ENCODE data around the gene MUSK. TPM values are rescaled to one million over a fixed set of nuclear protein-coding genes. Genes with fewer than 3 reads are reported as not detected.
A peak's percentile ranks its signal among the peaks of the same experiment; 100 is the strongest.
"Not testable (repeated sequence)": the region's sequence is repeated elsewhere in the genome, so short reads cannot be mapped to it uniquely, and the experiment has no call there.

The MUSK gene
- total and polyA plus RNA-seq, 5 donors: 0.86 to 6.4 (median 4.7) TPM

DNA sequence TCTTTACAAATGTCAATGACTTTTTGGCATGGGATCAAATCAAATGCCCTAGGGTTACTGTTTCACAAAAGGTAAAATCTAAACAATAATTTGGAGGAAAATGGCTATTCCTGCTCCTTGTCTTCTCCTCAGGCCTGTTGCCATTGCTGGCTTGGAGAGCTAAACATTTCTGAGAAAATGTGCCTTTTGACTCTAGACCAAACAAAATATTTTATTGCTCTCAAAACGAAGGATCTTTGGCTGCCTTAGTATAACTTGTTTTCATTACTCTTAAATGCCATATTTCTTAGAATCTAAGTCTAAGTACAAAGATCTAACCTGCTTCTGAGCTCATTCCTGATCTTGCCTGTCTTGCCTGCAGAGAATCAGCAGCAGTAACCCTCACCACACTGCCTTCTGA, 116.6 kb downstream of the MUSK start:
- ATAC-seq (no peak), DNase-seq (peak in 1 of 3 donors; percentile 68)
- Histone ChIP-seq H3K27me3 (ENCODE audit: control insufficient read depth, insufficient read depth) (no peaks in the 10 kb centered on the region), H3K27ac (ENCODE audit: low read length) (no peak overlapping the region), H3K4me1 (ENCODE audit: control insufficient read depth, insufficient read depth, low read length) (peaks cover 2% of the 10 kb centered on the region), H3K4me3 (ENCODE audit: low read length) (no peak overlapping the region), H3K9me3 (ENCODE audit: control insufficient read depth, low read length) (no peaks in the 10 kb centered on the region)
- 34% methylated on average over 1 of the region's 1 CpG for WGBS
- intact Hi-C loops (cut with DNase I): no loop called here

DNA sequence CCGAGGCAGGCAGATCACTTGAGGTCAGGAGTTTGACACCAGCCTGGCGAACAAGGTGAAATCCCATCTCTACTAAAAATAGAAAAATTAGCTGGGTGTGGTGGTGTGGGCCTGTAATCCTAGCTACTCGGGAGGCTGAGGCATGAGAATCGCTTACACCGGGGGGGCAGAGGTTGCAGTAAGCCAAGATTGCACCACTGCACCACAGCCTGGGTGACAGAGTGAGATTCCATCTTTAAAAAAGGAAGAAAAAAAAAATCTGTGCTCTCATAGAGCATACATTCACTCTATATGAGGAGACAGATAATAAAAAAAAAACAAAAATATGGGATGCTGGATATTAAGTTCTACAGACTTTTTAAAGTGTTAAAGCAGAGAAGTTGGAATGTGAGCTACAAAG, 119.8 kb downstream of the MUSK start:
- H3K4me3 ChIP-seq (ENCODE audit: low read length); H3K4me1 ChIP-seq (ENCODE audit: control insufficient read depth, insufficient read depth, low read length); intact Hi-C loops (cut with DNase I); H3K27me3 ChIP-seq (ENCODE audit: control insufficient read depth, insufficient read depth); H3K27ac ChIP-seq (ENCODE audit: low read length); DNase-seq; ATAC-seq; H3K9me3 ChIP-seq (ENCODE audit: control insufficient read depth, low read length): not testable (repeated sequence)
- WGBS: 85% methylated on average over 5 of the region's 5 CpGs

DNA sequence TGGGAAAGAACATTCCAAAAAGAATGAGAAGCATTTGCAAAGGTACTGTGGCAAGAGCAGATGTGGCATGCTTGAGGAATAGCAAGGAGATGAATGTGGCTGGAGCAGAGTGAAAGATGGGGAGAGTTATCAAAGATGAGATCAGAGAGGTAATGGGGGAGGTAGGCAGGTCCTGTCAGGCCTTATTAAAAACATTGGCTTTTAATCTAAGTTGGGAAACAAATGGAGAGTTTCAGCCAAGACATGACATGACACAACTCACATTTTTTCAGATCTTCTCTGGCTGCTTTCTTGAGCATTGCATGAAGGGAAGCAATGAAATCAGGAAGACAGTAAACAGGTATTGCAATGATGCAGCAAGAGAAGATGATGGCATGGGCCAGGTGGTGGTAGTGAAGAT, 120.3 kb downstream of the MUSK start:
- intact Hi-C loops (cut with DNase I): no loop called here
- no peak overlapping the region for H3K4me3 ChIP-seq (ENCODE audit: low read length)
- DNase-seq (no peak), ATAC-seq (no peak)
- H3K27ac ChIP-seq (ENCODE audit: low read length): no peak overlapping the region
- peaks cover 2% of the 10 kb centered on the region for H3K4me1 ChIP-seq (ENCODE audit: control insufficient read depth, insufficient read depth, low read length)
- no peaks in the 10 kb centered on the region for H3K9me3 ChIP-seq (ENCODE audit: control insufficient read depth, low read length)
- no peaks in the 10 kb centered on the region for H3K27me3 ChIP-seq (ENCODE audit: control insufficient read depth, insufficient read depth)

DNA sequence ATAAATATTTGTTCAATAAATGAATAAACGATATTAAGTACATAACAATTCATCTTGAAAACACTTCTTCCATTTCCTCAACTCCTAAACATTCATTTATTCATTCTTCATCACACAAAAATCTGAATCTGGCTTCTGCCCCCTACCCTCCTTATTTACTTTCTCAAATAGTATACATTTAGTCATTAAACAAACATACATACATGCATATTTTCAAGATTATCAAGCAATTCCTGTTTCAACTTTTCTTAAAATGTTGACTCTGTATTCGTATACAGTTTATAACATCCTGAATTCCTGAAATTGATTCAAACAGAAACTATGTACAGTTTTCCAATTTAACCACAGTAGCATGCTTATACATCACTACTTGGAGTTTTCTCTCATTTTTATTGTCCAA, 129.0 kb downstream of the MUSK start:
- ATAC-seq (no peak), DNase-seq (no peak)
- Histone ChIP-seq H3K9me3 (ENCODE audit: control insufficient read depth, low read length) (no peaks in the 10 kb centered on the region), H3K27me3 (ENCODE audit: control insufficient read depth, insufficient read depth) (no peaks in the 10 kb centered on the region), H3K27ac (ENCODE audit: low read length) (no peak overlapping the region), H3K4me3 (ENCODE audit: low read length) (no peak overlapping the region), H3K4me1 (ENCODE audit: control insufficient read depth, insufficient read depth, low read length) (no peaks in the 10 kb centered on the region)
- intact Hi-C loops (cut with DNase I): no loop called here
- whole genome bisulfite sequencing: 59% methylated on average over 2 of the region's 2 CpGs

DNA sequence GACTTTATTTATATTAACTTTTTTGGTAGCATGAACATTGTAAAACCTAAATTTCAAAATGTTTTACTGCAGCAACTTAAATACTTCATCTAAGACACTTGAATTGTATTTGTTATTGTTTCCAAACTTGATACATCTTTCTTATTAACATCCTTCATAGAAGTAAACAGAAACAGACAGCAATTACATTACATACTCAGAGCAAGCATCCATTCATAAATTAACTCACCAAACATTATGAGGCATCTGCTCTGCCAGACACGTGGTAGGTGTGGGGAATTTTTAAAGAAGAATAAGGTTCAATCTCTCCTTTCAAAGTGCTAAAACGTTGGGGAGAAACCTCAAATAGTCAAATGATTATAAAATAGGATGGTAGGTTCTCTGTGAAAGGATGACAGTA, 130.8 kb downstream of the MUSK start:
- Histone ChIP-seq H3K4me3 (ENCODE audit: low read length) (no peak overlapping the region), H3K4me1 (ENCODE audit: control insufficient read depth, insufficient read depth, low read length) (no peaks in the 10 kb centered on the region), H3K9me3 (ENCODE audit: control insufficient read depth, low read length) (no peaks in the 10 kb centered on the region), H3K27me3 (ENCODE audit: control insufficient read depth, insufficient read depth) (no peaks in the 10 kb centered on the region), H3K27ac (ENCODE audit: low read length) (no peak overlapping the region)
- ATAC-seq: no peak
- no peak for DNase-seq
- intact Hi-C loops (cut with DNase I): no loop called here
- 34% methylated on average over 2 of the region's 2 CpGs for WGBS

DNA sequence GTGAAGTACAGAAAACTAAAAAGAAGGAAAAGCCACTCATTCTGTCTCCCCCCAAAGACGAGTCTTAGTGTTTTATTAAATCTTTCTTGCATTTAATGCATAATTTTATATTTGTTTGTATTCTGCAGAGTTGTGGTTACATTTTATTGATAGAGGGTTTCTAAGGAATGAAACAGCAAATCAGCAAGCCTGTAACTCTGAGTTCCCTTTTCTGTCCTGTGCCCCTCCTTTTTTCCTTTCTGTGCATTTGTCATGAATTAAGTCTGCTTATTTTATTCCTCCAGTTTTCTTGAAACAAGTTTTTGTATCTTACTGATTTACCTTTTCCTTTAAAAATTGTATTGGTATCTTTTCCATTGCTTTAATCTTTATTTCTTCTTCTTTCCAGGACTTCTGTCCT, 132.8 kb downstream of the MUSK start:
- DNase-seq (no peak), ATAC-seq (no peak)
- H3K4me1 ChIP-seq (ENCODE audit: control insufficient read depth, insufficient read depth, low read length): no peaks in the 10 kb centered on the region
- H3K27ac ChIP-seq (ENCODE audit: low read length): no peak overlapping the region
- H3K4me3 ChIP-seq (ENCODE audit: low read length): no peak overlapping the region
- H3K27me3 ChIP-seq (ENCODE audit: control insufficient read depth, insufficient read depth): no peaks in the 10 kb centered on the region
- no peaks in the 10 kb centered on the region for H3K9me3 ChIP-seq (ENCODE audit: control insufficient read depth, low read length)
- WGBS: 66% methylated on average over 1 of the region's 1 CpG
- intact Hi-C loops (cut with DNase I): no loop called here

DNA sequence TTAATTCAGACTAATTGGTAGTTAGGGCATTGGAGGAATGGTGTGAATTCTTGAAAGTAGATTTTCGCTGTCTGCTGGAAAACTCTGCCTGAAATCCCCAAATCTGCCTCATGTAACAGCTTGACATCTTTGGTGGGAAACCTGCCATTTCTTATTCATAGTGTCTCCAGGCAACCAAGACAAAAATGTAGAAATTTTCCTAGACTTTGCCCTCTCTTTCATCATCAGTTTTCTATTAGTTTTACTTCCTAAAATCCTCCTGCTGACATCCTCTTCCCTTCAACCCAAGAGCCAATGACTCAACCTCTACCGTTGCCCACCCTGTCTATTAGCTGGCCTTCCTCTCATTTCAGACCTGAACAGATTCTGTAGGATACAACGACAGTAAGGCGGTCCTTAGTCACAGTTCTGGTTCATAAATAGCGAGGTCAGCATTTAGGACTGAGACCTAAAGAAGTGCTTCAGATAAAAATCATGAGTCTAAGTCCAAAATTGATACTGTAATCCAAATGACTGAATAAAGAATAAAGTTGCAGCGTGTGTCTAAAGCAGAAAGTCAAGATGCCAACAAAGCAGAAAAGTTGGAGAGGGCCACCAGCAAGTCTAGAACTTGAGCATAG, 133.9 kb downstream of the MUSK start:
- DNase-seq (peak in 1 of 3 donors; percentile 10), ATAC-seq (peak; percentile 68 to 74)
- H3K27ac ChIP-seq (ENCODE audit: low read length): no peak overlapping the region
- no peaks in the 10 kb centered on the region for H3K4me1 ChIP-seq (ENCODE audit: control insufficient read depth, insufficient read depth, low read length)
- H3K4me3 ChIP-seq (ENCODE audit: low read length): no peak overlapping the region
- no peaks in the 10 kb centered on the region for H3K27me3 ChIP-seq (ENCODE audit: control insufficient read depth, insufficient read depth)
- WGBS: 49% methylated on average over 6 of the region's 6 CpGs
- no peaks in the 10 kb centered on the region for H3K9me3 ChIP-seq (ENCODE audit: control insufficient read depth, low read length)
- intact Hi-C loops (cut with DNase I): no loop called here

DNA sequence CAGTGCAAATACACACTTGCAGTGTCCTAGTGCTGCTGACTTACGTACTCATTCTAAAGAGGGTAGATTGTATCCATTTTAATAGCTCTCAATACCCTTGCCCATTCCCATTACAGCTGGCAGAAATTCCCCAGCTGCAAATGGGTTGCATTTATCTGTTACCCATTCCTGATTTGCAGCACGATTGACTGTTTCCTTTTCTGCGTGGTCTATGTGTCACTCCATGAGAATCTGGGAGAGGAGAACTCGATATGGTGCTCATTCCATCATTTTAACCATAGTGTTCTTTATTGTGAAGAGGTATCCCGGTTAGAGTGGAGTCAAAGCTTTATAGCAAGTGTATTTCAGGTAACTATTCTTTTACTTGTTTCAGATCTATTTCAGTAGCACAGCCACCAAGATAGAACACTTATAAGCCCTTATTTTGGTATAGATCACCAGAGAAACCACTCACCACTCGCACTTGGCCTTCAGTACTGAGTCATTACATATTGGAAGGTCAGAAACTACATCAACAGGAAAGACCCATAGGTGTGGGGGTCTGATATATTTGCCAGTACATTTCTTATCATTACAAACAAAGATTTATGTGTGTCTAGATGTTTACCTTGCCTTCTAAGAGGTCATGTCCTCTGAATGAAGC, 139.5 kb downstream of the MUSK start:
- H3K27ac ChIP-seq (ENCODE audit: low read length): no peak overlapping the region

DNA sequence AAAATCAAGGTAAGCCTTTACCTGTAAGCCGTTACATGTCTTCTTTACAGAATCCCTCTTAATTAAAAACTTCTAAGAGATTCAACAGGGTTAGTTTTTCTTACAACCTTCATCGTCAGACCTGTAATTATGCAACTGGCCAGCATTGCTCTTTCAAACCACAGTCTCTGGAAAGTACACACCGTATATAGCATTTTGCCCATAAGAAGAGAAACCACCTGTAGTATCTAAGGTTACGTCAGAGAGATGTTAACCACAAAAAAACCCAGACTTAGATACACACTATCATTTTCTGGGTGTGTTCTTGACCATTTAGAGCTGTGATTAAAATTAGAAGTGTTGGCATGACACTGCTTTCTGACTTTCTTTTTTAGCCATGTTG, 140.0 kb downstream of the MUSK start:
- Histone ChIP-seq H3K9me3 (ENCODE audit: control insufficient read depth, low read length) (no peaks in the 10 kb centered on the region), H3K27me3 (ENCODE audit: control insufficient read depth, insufficient read depth) (no peaks in the 10 kb centered on the region), H3K27ac (ENCODE audit: low read length) (no peak overlapping the region), H3K4me3 (ENCODE audit: low read length) (no peak overlapping the region), H3K4me1 (ENCODE audit: control insufficient read depth, insufficient read depth, low read length) (no peaks in the 10 kb centered on the region)
- ATAC-seq (no peak), DNase-seq (no peak)
- intact Hi-C loops (cut with DNase I): no loop called here
- WGBS: 85% methylated on average over 4 of the region's 4 CpGs

More for the DNA sequence above, 139.5 kb downstream of the MUSK start:
- 78% methylated on average over 6 of the region's 6 CpGs for WGBS
- Histone ChIP-seq H3K4me1 (ENCODE audit: control insufficient read depth, insufficient read depth, low read length) (no peaks in the 10 kb centered on the region), H3K9me3 (ENCODE audit: control insufficient read depth, low read length) (no peaks in the 10 kb centered on the region), H3K4me3 (ENCODE audit: low read length) (no peak overlapping the region), H3K27me3 (ENCODE audit: control insufficient read depth, insufficient read depth) (no peaks in the 10 kb centered on the region)
- ATAC-seq: no peak
- no peak for DNase-seq
- intact Hi-C loops (cut with DNase I): no loop called here

DNA sequence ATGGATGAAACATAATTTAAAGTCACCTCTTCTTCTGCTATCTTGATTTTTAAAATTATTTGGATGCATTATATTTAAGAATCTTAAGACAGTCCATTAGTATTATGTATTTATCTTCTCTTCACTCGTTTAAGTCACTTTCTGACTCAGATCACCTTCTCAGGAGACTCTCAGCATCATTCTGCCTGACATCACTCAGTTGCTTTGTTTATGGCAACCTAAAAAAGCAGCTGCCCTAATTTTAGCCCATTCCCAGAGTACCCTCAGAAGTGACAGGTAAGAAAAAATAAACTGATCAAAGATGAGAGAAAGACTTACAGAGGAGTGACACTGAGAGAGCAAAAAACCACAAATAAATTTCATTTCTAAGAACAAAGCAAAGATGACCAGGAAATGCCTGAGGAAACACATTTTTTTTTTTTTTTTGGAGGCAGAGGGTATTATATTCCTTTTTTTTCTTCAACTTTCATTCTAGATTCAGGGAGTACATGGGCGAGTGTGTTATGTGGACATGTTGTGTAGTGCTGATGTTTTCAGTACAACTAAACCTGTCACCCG, 140.5 kb downstream of the MUSK start:
- intact Hi-C loops (cut with DNase I): no loop called here
- ATAC-seq: no peak
- H3K27ac ChIP-seq (ENCODE audit: low read length): no peak overlapping the region
- no peaks in the 10 kb centered on the region for H3K27me3 ChIP-seq (ENCODE audit: control insufficient read depth, insufficient read depth)
- WGBS: 75% methylated on average over 3 of the region's 3 CpGs
- H3K4me3 ChIP-seq (ENCODE audit: low read length): no peak overlapping the region
- H3K9me3 ChIP-seq (ENCODE audit: control insufficient read depth, low read length): no peaks in the 10 kb centered on the region
- no peak for DNase-seq
- H3K4me1 ChIP-seq (ENCODE audit: control insufficient read depth, insufficient read depth, low read length): no peaks in the 10 kb centered on the region

DNA sequence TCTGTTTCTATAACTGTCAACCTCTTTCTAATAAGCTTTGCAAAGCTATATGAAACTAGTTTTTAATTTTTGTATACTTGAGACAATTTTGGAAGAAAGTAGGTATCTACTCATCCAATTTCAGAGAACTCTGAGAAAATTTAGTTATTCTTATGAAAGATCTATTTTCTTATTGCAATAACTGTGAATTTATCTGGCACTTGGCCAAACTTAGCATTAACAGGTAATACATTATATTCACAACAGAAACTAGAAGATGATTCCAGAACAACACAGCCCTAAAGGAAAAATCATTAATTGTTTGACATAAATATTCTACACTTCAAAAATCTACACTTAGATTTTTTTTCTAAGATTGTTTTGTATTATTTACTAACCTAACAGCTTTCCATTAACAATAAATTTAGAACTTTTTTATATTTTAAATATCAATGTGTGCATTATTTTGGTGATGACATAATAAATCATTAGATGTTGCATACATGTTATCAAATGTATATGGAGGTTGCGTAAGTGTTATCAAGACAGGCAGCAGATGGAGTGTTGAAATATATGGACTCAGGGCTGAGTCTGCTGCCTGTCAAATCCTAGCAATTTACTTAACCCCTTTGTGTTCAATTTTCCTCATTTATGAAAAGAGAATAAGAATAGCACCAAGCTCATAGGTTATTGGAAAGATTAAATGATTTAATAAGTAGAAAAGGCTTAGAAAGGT, 141.8 kb downstream of the MUSK start:
- Histone ChIP-seq H3K27me3 (ENCODE audit: control insufficient read depth, insufficient read depth) (no peaks in the 10 kb centered on the region), H3K4me1 (ENCODE audit: control insufficient read depth, insufficient read depth, low read length) (no peaks in the 10 kb centered on the region), H3K4me3 (ENCODE audit: low read length) (no peak overlapping the region), H3K27ac (ENCODE audit: low read length) (no peak overlapping the region), H3K9me3 (ENCODE audit: control insufficient read depth, low read length) (no peaks in the 10 kb centered on the region)
- ATAC-seq: no peak
- no peak for DNase-seq
- intact Hi-C loops (cut with DNase I): no loop called here
- 58% methylated on average over 1 of the region's 1 CpG for WGBS
